Measurements from ENCODE around the gene PSMD7.

PSMD7 gene

GRCh38 chr16:74296432-74297144 lies at the start of gene PSMD7:
TSS of gene PSMD7 (plus strand) at chr16:74296814. CDS start at chr16:74296915, 101 bp downstream.
- peak; percentile 86 for DNase-seq

DNA sequence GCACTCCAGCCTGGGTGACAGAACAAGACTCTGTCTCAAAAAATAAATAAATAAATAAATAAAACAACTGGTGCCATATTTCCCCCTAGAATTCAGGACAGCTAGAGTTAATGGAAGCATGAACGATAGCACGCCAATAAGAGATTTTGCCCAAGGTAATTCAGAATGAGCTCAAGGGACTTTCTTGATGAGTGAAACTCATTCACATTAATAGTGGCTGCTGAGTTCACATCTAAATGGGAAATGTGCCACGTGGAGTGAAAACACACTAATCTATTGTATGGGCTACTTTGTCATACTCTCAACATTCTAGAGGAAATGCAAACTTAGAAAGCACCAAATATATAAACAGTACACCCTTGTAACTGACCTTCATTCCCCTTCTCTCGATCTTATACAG lies 47.4 kb upstream of the PSMD7 start:
- no peak for DNase-seq

GRCh38 chr16:74249846-74250245 lies 46.8 kb upstream of the PSMD7 start:
- no peak for DNase-seq

DNA sequence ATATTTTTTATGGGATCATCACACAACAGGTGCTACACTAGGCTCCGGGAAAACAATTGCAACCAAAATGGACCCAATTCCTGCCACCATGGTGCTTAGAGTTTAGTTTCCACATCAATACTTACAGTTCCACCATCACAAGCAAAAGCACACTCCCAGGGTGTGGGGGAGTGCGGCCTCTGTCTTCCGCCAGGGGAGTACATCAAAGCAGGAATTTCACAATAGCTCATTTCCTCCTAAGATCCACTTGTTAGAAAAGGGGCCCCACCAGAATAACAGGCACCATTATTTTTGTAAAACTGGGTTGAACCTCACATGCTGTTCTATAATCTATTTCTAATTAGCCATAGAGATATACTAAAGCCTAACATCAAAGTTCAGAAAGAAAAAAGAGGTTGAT lies 44.3 kb upstream of the PSMD7 start:
- DNase-seq: no peak

DNA sequence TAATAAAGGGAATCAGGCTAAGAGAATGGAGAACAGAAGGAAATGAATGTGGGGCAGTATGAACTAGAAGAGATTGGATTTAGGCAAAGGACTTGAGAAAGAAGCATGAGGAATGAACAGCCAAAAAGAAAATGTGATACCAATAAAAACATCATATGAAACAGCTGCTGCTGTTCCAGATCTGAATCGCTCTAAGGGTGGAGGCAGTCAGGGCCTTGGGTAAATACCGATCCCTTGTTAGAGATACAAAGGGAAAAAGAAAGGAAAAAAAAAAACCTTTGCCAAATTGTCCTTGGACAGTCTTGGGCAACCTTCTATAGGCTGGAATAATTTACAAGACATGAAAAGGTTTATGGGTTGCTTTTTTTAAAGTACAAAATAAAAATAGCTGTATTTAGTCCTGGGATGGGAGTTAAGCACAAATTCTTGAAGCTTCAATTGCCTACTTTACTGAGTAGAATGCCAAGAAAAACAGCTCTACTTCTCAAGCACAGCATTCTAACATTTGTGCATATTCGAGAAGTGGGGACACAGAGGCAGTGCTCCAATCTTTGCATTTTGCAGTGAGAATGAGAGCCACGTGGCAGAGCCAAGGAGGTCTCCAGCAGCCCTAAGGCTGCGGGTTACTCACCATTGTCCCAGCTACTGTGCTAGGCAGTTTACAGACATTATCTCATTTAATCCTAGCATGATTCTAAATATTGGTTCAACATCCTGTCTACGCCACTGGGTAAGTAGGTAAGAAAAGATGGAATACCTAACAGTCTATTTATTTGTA lies 43.3 kb upstream of the PSMD7 start:
- DNase-seq: no peak

DNA sequence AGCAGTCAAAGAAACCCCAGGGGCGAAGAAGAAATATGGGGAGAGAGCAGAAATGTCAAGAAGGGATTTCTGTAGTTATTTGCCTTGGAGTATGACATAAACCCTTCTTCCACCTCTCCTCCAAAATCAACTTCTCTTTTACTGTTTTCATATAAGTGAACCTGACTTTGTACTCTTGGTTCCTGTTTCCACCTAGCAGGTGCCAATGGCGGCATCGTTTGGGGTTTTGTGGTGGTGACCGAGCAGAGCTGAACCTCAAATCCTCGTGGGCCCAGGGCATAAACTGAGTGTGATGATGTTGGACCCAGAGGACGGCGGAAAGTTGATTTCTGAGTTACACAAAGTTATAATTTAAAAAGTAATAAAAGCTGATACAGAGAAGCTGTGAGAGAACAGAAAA lies 39.6 kb upstream of the PSMD7 start:
- no peak for DNase-seq

DNA sequence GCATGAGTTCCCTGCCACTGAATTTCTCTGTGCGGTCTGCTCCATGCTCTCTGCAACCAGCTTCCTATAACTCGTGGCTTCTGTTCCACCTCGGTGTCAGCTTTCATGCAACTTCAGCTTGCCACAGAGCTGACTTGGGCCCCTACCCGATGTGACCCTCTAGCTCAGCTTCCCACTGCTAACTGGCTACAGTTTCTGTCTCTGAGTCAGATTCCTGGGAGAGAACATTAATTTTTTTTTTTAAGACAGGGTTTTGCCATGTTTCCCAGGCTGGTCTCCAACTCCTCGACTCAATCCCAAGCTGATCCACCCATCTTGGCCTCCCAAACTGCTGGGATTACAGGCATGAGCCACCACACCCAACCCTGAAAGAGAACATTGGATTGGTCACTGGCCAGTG lies 35.5 kb upstream of the PSMD7 start:
- DNase-seq: no peak

GRCh38 chr16:74264811-74265210 lies 31.8 kb upstream of the PSMD7 start:
- DNase-seq: no peak

- DNase-seq: no peak
These were observed 28.2 kb upstream of the PSMD7 start for GRCh38 chr16:74268372-74268782.

DNA sequence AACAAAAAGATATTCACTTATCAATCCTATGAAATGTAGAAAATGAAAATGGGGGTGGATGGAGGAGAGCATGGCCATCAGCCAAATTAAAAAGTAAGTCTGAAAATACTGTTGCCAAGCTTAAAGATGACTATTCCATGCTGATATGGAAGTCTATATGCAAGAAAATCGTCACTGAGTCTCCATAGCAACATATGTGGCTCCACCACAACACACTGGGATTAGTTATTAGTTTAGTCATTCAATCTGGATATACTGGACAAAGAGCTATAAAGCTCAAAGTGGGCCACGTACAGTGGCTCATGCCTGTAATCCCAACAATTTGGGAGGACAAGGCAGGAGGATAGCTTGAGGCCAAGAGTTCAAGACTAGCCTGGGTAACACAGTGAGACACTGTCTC lies 24.7 kb upstream of the PSMD7 start:
- DNase-seq: no peak

- DNase-seq: peak; percentile 32
These were observed 21.5 kb upstream of the PSMD7 start for GRCh38 chr16:74275031-74275636.

- no peak for DNase-seq
These were observed 20.9 kb upstream of the PSMD7 start for GRCh38 chr16:74275711-74276110.

DNA sequence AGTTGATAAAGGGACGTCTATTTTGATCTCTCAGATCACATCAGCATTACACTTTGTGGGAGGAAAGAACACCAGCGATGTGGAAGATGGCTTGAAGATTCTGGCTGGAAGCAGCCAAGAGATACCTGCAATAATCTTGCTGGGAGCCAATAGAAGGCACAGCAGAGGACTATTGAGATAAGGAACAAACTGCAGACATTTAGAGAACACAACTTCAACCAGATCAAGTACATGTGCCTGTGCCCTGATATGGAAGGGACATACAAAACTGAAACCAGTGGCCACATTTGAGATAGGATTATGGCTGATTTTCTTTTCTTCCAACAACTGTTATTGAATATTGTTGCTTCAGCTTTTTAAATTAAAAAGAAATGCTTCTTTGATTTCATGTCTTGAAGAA lies 18.6 kb upstream of the PSMD7 start:
- no peak for DNase-seq

DNA sequence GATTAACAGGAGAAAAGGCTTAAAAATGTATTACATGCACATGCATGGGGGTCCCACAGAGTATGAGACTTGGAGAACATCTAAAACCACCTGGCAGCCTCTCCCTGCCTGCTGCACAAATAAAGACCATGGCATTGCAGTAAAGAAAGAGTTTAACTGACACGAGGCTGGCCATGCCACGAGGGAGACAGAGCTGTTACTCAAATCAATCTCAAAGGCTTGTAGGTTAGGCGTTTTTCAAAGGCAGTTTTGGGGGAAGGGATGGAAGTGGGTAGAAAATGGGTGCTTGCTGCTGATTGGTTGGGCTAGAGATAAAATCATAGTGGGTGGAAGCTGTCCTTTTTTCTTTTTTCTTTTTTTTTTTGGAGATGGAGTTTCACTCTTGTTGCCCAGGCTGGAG lies 17.3 kb upstream of the PSMD7 start:
- no peak for DNase-seq

DNA sequence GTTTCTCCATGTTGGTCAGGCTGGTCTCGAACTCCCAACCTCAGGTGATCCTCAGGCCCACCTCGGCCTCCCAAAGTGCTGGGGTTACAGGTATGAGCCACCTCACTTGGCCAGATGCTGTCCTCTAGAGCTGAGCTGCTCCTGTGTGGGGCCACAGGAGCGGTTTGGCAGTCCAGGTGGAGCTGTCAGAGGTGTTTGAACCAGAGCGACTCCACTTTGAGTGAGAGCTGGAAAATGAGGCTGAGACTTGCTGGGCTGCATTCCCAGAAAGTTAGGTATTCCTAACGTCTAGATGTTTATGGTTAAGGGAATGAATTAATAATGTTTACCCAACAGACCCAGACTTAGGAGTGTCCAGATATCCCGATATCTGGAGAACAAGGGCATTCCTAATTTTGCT lies 16.8 kb upstream of the PSMD7 start:
- DNase-seq: no peak

DNA sequence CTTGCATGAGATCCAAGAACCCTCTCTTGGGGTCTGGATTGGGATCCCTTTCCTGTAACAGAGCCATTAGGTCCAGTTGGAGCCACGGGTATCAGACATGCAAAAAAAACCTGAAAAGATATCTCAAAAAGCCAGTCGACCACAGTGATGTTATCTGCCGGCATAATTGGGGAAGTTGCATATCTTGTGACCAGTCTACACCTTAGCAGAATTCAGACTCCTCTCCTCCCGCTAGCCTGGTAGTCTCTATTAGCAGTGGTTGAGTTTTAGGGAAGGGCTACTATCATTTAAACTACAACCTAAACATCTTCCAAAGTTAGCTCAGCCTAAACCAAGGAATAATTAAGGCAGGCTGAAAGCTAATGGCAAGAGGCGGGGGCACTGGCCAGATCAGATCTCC lies 16.2 kb upstream of the PSMD7 start:
- DNase-seq: no peak

GRCh38 chr16:74281300-74281699 lies 15.3 kb upstream of the PSMD7 start:
- DNase-seq: no peak

DNA sequence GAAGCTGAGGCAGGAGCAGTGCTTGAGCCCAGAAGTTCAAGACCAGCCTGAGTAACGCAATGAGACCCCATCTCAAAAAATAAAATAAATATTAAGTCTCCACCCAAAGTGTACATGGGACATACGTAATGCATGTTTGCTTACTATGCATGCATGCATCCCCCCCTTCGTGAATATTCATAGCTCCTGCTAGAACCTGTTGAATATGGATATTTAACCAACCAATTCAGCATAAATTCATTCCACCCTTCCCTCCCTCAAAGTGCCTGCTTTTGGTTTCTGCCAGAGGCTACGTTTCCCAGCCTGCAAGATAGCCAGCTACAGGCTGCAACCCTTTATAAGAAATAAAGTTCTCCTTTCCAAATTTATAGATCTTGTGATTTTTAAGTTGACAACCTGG lies 12.9 kb upstream of the PSMD7 start:
- no peak for DNase-seq

DNA sequence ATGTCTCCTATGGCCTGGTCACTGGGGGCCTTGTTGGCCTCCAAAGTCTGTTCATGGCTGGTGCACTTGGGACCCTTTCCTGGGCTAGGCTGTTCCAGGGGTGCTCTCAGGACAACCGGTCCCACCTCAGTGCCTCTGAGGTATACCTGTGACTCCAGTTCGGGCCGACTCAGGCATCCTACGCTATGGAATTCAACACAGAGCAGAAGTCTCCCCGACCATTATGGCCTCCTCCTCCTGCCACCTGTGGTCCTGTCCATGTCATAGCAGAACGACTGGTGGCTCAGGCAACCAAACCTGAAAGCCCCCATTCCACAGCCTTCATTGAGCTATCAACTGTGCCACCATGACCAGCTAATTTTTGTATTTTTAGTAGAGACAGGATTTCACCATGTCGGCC lies 8.5 kb upstream of the PSMD7 start:
- no peak for DNase-seq

DNA sequence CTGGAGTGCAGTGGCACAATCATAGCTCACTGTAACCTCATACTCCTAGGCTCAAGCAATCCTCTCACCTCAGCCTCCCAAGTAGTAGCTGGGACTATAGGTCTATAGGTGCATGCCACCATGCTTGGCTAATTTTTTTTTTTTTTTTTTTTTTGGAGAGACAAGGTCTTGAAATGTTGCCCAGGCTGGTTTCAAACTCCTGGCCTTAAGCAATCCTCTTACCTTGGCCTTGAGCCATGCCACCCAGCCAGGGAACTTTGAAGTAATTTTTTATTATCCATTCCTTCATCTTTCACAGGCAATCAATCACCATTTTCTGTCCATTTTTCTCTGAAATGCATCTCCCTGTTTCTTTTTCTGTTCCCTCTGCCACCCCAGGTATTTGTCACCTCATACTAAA lies 6.3 kb upstream of the PSMD7 start:
- no peak for DNase-seq

DNA sequence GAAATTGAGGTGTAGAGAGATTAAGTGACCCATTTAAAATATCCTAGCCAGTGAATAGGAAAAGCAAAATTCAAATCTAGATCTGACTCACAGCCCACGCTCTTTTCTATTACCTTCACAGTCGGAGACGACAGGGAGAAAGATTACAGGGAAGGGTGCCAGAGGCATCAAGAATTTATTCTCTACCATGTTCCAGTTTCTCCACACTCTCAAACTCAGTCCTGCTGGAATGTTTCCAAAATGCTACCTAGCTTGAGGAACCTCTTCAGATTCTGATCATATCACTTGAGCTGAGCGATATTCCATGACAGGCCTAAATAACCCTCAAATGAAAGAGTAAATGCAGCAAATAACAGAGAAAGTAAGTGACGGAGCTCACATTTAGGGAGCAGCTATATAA lies 5.4 kb upstream of the PSMD7 start:
- no peak for DNase-seq

DNA sequence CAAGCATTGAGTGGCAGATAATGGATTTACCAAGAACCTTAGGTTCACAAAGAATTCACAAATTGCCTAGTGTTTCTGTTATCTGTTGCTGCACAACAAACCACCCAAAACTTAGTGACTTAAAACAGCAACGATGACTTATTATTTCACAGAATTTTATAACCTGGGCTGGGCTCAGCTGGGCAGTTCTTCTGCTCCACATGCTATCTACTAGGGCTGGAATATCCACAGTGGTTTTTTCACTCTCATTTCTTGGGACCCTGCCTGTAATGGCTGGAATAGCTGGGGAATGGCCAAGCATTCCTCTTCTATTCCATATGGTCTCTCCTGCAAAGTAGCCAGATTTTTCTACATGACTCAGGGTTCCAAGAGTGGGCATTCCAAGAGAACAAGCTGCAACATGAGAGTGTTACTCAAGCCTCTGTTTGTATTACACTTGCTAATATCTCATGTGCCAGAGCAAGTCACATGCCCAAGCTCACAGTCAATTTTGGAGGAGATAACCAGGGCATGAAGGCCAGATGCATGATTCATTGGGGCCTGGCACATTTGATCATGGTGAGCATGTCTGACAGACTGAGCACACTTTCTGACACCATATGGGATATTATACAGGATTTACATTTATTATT lies 4.9 kb upstream of the PSMD7 start:
- no peak for DNase-seq

DNA sequence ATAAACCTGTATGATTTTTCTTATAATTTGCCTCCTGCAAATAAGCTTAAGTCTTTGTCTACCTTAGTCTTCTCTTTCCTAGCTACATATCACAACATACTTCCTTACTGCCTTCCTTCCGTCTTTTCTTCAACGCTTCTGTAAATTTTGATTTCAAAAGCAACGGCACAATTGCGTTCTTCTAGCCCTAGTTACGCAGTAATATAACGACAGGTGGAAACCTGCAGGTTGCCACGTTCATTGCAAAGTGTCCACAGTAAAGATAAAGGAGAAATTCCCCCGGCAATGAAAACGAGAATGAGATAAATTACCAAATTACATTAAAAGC lies 546 bp upstream of the PSMD7 start:
- no peak for DNase-seq

DNA sequence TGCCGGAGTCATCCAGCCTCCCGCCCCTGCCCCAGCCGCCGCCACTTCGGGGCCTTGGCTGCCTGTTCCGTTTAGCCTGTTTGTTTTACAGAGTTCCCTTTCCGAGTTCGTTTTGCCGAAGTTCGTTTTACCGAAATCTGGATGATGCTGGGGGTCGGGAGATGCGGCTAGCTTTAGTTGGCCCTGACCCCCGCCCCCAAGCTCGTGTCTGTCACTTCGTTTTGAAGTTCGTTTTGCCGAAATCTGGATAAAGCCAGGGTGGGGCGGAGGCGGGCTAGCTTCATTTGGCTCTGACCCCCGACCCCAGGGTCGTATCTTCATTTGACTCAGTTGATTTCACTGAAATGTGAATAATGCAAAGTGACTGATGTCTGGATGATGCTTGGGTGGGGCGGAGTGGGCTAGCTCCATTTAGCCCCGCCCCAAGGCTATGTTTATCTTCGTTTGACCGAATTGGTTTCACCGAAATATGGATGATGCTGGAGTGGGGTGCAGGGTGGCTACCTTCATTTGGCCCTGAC lies 591 bp downstream of the PSMD7 start:
- peak; percentile 15 for DNase-seq

Data from NCI-H2171 treated with DMSO at 0.1 percent for 48 hours (cell line).